IPS-18a (cell line): Measurements from ENCODE around the gene MFSD1.

Source experiments
- H3K27ac ChIP-seq: one replicate; pipeline ENCODE4 v1.5.1; 2013; ENCODE audit warnings: low read length
- H3K27me3 ChIP-seq: one replicate; pipeline ENCODE4 v1.6.1; 2013; ENCODE audit warnings: mild to moderate bottlenecking, low read length; ENCODE audit not compliant: control insufficient read depth, insufficient read depth
- H3K36me3 ChIP-seq: one replicate; pipeline ENCODE4 v1.6.1; 2013; ENCODE audit warnings: low read depth, low read length; ENCODE audit not compliant: control insufficient read depth
- H3K4me1 ChIP-seq: one replicate; pipeline ENCODE4 v1.6.1; 2013; ENCODE audit warnings: low read depth, low read length; ENCODE audit not compliant: control insufficient read depth
- H3K4me3 ChIP-seq: one replicate; pipeline ENCODE4 v1.5.1; 2013; ENCODE audit warnings: low read length
- H3K9ac ChIP-seq: one replicate; pipeline ENCODE4 v1.6.1; 2013; ENCODE audit warnings: mild to moderate bottlenecking, low read length, moderate library complexity
- H3K9me3 ChIP-seq: one replicate; pipeline ENCODE4 v1.6.1; 2013; ENCODE audit warnings: low read depth, low read length; ENCODE audit not compliant: control insufficient read depth

The MFSD1 gene

DNA sequence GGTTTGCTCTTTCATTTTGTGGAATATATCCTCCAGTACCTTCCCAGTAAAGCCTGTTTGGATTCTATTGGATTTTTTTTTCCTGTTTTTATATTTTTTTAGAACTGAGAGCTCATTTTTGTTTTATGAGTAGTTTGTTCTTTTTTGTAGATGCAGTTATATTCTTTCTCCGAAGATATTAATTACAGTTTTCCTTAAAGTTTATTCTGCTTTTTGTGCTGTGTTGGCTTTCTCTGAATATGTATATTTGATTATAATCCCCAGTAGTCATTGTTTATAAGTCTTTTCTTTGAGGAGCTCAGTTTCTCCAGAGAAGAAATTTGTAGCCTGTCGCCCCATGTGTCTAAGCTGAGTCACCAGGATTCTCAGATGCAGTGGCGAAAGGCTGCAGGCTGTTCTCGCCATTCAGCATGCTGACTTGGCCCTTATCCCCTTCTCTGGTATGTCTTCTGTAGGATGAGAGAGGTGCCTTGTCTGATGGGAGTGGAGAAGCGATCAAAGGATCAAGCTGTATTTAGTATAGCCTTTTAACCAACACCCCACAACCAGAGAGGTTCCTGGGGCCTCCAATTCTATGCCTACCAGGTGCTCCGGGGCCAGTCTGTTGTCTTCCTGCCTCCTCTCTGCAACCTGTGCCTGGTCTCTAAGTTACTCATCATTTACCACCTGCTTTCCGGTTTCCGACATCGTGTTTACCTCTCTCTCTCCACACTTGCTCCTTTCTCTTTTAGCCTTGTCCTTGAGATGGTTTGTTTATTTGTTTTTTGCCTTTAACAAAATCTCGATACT, 31.7 kb upstream of the MFSD1 start:
- no peak overlapping the region for H3K27ac ChIP-seq
- no peaks in the 10 kb centered on the region for H3K36me3 ChIP-seq
- no peak overlapping the region for H3K4me3 ChIP-seq
- H3K4me1 ChIP-seq, result peaks cover 10% of the 10 kb centered on the region
- H3K9ac ChIP-seq, result no peak overlapping the region
- H3K27me3 ChIP-seq, result no peaks in the 10 kb centered on the region
- H3K9me3 ChIP-seq, result no peaks in the 10 kb centered on the region

- peaks cover 10% of the 10 kb centered on the region for H3K4me1 ChIP-seq
- H3K27me3 ChIP-seq, result no peaks in the 10 kb centered on the region
- H3K27ac ChIP-seq, result no peak overlapping the region
- no peak overlapping the region for H3K9ac ChIP-seq
- no peaks in the 10 kb centered on the region for H3K9me3 ChIP-seq
- no peaks in the 10 kb centered on the region for H3K36me3 ChIP-seq
- H3K4me3 ChIP-seq, result no peak overlapping the region
Measured at GRCh38 chr3:158770741-158771350, 31.0 kb upstream of the MFSD1 start.

GRCh38 chr3:158771577-158771976, 30.3 kb upstream of the MFSD1 start:
- H3K27ac ChIP-seq, result no peak overlapping the region
- H3K9ac ChIP-seq, result no peak overlapping the region
- no peaks in the 10 kb centered on the region for H3K9me3 ChIP-seq
- no peak overlapping the region for H3K4me3 ChIP-seq
- no peaks in the 10 kb centered on the region for H3K27me3 ChIP-seq
- peaks cover 10% of the 10 kb centered on the region for H3K4me1 ChIP-seq
- no peaks in the 10 kb centered on the region for H3K36me3 ChIP-seq

GRCh38 chr3:158771982-158772381, 29.9 kb upstream of the MFSD1 start:
- Histone ChIP-seq H3K27ac (no peak overlapping the region), H3K4me1 (peaks cover 10% of the 10 kb centered on the region), H3K9me3 (no peaks in the 10 kb centered on the region), H3K27me3 (no peaks in the 10 kb centered on the region), H3K36me3 (no peaks in the 10 kb centered on the region), H3K9ac (no peak overlapping the region), H3K4me3 (no peak overlapping the region)

DNA sequence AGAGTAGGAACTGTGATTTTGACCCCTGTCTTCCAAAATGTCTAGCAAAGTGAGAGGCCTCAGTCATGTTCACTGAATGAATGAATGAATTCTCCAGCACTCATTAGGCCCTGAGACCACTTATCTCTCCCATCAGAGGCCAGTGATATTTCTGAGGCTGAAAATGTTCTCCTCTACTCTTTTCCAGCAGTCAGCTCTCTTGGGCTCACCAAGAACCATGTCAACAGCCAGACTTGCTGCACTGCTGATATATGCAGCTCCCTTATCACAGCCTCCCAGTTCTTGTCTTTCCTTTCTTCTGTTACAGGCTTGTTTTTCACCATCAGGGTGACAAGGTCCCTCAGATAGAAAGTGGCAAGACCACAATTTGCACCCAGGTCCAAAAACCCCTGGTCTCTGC, 28.7 kb upstream of the MFSD1 start:
- H3K36me3 ChIP-seq, result no peaks in the 10 kb centered on the region
- H3K9me3 ChIP-seq, result no peaks in the 10 kb centered on the region
- peaks cover 6% of the 10 kb centered on the region for H3K4me1 ChIP-seq
- no peaks in the 10 kb centered on the region for H3K27me3 ChIP-seq
- no peak overlapping the region for H3K4me3 ChIP-seq
- no peak overlapping the region for H3K27ac ChIP-seq
- H3K9ac ChIP-seq, result no peak overlapping the region

- Histone ChIP-seq H3K4me1 (no peaks in the 10 kb centered on the region), H3K36me3 (no peaks in the 10 kb centered on the region), H3K27ac (no peak overlapping the region)
Measured at GRCh38 chr3:158773845-158774830, 27.7 kb upstream of the MFSD1 start.

GRCh38 chr3:158774965-158775364, 26.9 kb upstream of the MFSD1 start:
- no peak overlapping the region for H3K4me3 ChIP-seq
- H3K27me3 ChIP-seq, result no peaks in the 10 kb centered on the region
- H3K36me3 ChIP-seq, result no peaks in the 10 kb centered on the region
- H3K4me1 ChIP-seq, result no peaks in the 10 kb centered on the region
- H3K9me3 ChIP-seq, result no peaks in the 10 kb centered on the region
- no peak overlapping the region for H3K9ac ChIP-seq
- H3K27ac ChIP-seq, result no peak overlapping the region

More at GRCh38 chr3:158773845-158774830, 27.7 kb upstream of the MFSD1 start:
- Histone ChIP-seq H3K4me3 (no peak overlapping the region), H3K27me3 (no peaks in the 10 kb centered on the region), H3K9me3 (no peaks in the 10 kb centered on the region), H3K9ac (no peak overlapping the region)

DNA sequence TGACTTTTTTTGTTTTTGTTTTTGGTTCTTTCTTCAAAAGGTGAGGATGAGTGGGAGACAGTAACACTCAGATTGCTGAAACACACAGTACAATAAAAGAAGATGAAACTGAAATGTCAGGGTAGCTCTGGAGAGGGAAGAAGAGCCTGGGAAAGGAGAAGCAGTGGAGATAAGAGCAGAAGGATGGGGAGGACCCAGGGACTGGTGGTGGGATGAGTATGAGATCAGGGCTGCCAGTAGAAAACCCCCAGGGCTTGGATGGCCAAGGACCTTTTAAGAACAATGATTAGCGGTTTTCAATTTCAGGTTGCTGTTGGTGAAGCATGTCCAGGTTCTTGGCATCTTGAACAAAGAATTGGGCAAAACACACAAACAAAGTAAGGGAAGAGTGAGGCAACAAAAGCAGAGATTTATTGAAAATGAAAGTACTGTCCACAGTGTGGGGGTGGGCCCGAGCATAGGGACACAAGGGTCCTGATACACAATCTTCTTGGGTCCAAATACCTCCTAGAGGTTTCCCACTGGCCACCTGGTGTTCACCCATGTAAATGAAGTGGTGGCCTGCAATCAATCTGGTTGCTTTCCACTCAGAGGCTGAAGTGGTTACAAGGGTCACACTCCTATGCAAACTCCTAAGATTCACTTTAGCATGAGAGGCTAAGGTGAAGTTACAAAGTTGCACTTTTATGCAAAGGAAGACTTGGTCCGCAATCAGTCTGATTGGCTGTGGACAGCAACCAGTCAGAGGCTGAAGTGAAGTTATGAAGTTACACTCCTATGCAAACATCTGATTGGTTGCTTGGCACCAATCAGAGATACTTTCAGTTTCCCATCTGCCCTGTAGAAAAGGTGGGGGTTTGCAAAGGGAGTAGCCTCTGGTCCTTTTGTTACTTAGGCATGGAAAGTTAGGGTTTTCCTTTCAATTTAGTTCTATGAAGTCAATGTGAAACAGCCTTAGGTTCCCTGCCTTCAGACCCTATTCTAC, 26.1 kb upstream of the MFSD1 start:
- Histone ChIP-seq H3K4me3 (no peak overlapping the region), H3K36me3 (no peaks in the 10 kb centered on the region), H3K27ac (no peak overlapping the region), H3K9ac (no peak overlapping the region), H3K9me3 (no peaks in the 10 kb centered on the region), H3K27me3 (no peaks in the 10 kb centered on the region), H3K4me1 (no peaks in the 10 kb centered on the region)

DNA sequence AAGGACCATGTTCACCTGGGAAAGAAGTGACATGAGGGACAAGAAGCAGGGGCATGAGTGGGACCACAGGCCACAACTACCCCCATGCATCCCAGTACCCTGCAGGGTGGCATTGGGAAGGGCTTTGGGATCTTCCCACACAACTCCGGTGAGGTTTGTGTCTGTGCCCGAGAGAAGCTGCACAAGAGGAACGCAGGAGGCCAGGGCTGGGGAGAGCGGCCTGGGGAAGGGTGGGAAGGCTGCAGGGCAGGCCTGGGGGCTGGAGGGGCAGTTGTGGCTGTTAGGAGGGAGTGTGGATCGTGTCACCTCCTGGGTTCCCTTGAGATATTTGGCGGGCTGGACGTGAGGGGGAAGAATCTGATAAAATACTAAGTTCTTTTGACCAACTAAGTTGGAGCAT, 25.3 kb upstream of the MFSD1 start:
- H3K27me3 ChIP-seq, result no peaks in the 10 kb centered on the region
- no peaks in the 10 kb centered on the region for H3K9me3 ChIP-seq
- no peak overlapping the region for H3K27ac ChIP-seq
- no peaks in the 10 kb centered on the region for H3K4me1 ChIP-seq
- no peak overlapping the region for H3K4me3 ChIP-seq
- H3K9ac ChIP-seq, result no peak overlapping the region
- no peaks in the 10 kb centered on the region for H3K36me3 ChIP-seq

DNA sequence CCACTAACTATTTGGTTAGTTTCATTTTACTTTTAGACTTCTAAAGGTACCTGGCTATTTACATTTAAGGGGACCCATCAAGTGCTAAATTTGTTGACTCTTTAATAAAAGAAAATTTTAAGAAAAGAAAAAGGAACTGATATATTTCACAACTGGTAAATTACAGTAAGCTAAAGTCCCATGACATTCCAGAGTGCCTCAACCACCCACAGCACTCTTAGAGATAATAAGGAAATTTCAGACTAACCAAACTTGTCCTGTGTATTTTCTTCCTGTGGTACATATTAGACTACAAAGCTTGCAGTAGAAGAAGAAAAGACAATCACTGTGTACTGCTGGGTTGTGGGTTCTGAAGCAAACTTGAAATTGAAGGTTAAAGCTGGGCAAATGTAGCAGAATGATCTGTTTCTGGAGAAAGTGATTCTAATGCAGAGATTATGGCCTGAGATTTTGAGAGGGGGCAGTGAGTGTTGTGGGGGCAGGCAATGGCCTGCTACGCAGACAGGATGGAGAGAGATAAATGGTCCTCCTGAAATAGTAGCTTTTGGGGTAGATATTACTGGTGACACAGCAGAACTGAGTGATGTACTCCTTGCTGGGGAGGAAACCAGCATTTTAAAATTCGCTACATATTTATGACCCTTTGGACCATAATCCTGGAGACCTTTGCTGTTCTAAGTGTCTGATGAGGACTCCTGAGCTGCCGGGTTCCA, 24.5 kb upstream of the MFSD1 start:
- no peaks in the 10 kb centered on the region for H3K27me3 ChIP-seq
- no peak overlapping the region for H3K4me3 ChIP-seq
- no peaks in the 10 kb centered on the region for H3K36me3 ChIP-seq
- no peaks in the 10 kb centered on the region for H3K4me1 ChIP-seq
- no peak overlapping the region for H3K9ac ChIP-seq
- H3K9me3 ChIP-seq, result no peaks in the 10 kb centered on the region
- H3K27ac ChIP-seq, result no peak overlapping the region
